K562 (cell line): ENCODE results near the gene CPLANE2. TPM values are rescaled to one million over a fixed set of nuclear protein-coding genes. Genes with fewer than 3 reads are reported as not detected.

Experiments used
- ATAC-seq: fragments of 200-7000 bp; cut with Tn5 transposase; 3 replicates; pipeline ENCODE4 v1.9.1; 2020; ENCODE audit warnings: moderate library complexity
- BruUV-seq: library from RNA; stranded (reverse); fragments of 400-500 nt; replicated peaks from 2 replicates; lab custom pipeline; 2021; lab: Mats Ljungman, UMichigan
- CTCF ChIA-PET: fragments of 300-600 bp; formaldehyde crosslinking; extraction: SDS; loops from one replicate; lab custom pipeline; 2021; ENCODE audit warnings: low intra/inter-chr PET ratio; lab: Yijun Ruan, JAX
- POLR2A ChIA-PET: fragments of 300-600, 350-650 bp; sonication (Branson Sonifier 250); formaldehyde crosslinking; extraction: SDS; loops from one replicate; lab custom pipeline; 2021; ENCODE audit warnings: antibody characterized with exemption, inconsistent platforms; lab: Yijun Ruan, JAX
- DNase-seq, 4 experiments: peaks; one replicate each; pipeline versions ENCODE4 v3.0.0 to v3.0.0-alpha.2; 2011 to 2018; ENCODE audit warnings: low spot score in 3 of 4, mixed read lengths in 3 of 4; ENCODE audit errors: extremely low read depth in 1 of 4
- FAIRE-seq: peaks from 2 replicates; lab custom pipeline; 2011; peaks lifted over from hg19 to GRCh38; lab: Jason Lieb, UNC
- H2AFZ ChIP-seq: 2 replicates; pipeline ENCODE4 v1.6.0; 2011; ENCODE audit warnings: low read depth, low read length, control low read depth, inconsistent platforms
- H3K27ac ChIP-seq: fragments of 200-600 bp; 3 replicates; pipeline ENCODE4 v1.8.0; 2011; ENCODE audit warnings: low read depth, mild to moderate bottlenecking, control low read depth, inconsistent platforms, low read length, moderate library complexity, mixed read lengths; ENCODE audit errors: extremely low read depth
- H3K27me3 ChIP-seq, 2 experiments: fragments of 300-600 bp in 1 of 2; 2 replicates in 1 of 2; 3 replicates in 1 of 2; pipeline versions ENCODE4 v1.6.0 to v1.8.0; 2011; ENCODE audit warnings: inconsistent platforms in 2 of 2, low read length in 2 of 2, mild to moderate bottlenecking in 1 of 2, mixed read lengths in 1 of 2, moderate library complexity in 1 of 2; ENCODE audit not compliant: control insufficient read depth in 2 of 2, insufficient read depth in 2 of 2
- H3K36me3 ChIP-seq: fragments of 300-600 bp; 3 replicates; pipeline ENCODE4 v1.8.0; 2011; ENCODE audit warnings: mild to moderate bottlenecking, low read length, inconsistent platforms; ENCODE audit not compliant: control insufficient read depth, insufficient read depth
- H3K4me1 ChIP-seq, 2 experiments: fragments of 200-600 bp in 1 of 2; replicated peaks in 1 of 2; 2 replicates in 1 of 2; 3 replicates in 1 of 2; pipeline versions ENCODE4 v1.5.1 to v1.8.0; 2011; ENCODE audit warnings: inconsistent platforms in 2 of 2, low read length in 2 of 2, mild to moderate bottlenecking in 1 of 2, mixed read lengths in 1 of 2, moderate library complexity in 1 of 2; ENCODE audit not compliant: control insufficient read depth in 2 of 2, insufficient read depth in 2 of 2
- H3K4me2 ChIP-seq: 2 replicates; pipeline ENCODE4 v1.6.1; 2011; ENCODE audit warnings: low read length, control low read depth, inconsistent platforms, mixed read lengths; ENCODE audit not compliant: insufficient read depth
- H3K4me3 ChIP-seq: fragments of 200-600 bp; sonication (generic), shearing (Covaris generic); 2 replicates; pipeline ENCODE4 v1.5.1; 2016; ENCODE audit warnings: control low read depth, inconsistent platforms
- H3K79me2 ChIP-seq: fragments of 200-600 bp; 3 replicates; pipeline ENCODE4 v1.8.0; 2011; ENCODE audit warnings: low read length, inconsistent platforms; ENCODE audit not compliant: control insufficient read depth, insufficient read depth
- H3K9ac ChIP-seq, 2 experiments: 2 replicates each; pipeline versions ENCODE4 v1.6.0 to v1.6.1; 2011; ENCODE audit warnings: low read depth in 2 of 2, low read length in 2 of 2, control low read depth in 1 of 2, inconsistent platforms in 1 of 2, mild to moderate bottlenecking in 1 of 2, mixed read lengths in 1 of 2; ENCODE audit not compliant: insufficient read depth in 1 of 2
- H3K9me1 ChIP-seq: one replicate; pipeline ENCODE4 v1.6.0; 2011; ENCODE audit warnings: inconsistent platforms, mild to moderate bottlenecking, low read length, moderate library complexity; ENCODE audit not compliant: control insufficient read depth, insufficient read depth
- H3K9me3 ChIP-seq: replicated peaks from 2 replicates; pipeline ENCODE4 v1.5.1; 2011; ENCODE audit warnings: low read depth, low read length, inconsistent platforms; ENCODE audit not compliant: control insufficient read depth, insufficient read depth
- H4K20me1 ChIP-seq: replicated peaks from 2 replicates; pipeline ENCODE4 v1.6.1; 2011; ENCODE audit warnings: low read length, inconsistent platforms, mixed read lengths; ENCODE audit not compliant: control insufficient read depth, insufficient read depth
- CCNT2 ChIP-seq: IDR thresholded peaks from 2 replicates; pipeline ENCODE4 v1.6.1; 2011; ENCODE audit warnings: borderline replicate concordance, low read depth, mild to moderate bottlenecking, moderate library complexity, mixed read lengths, low read length; ENCODE audit not compliant: insufficient read length; ENCODE audit errors: extremely low read depth
- CEBPB ChIP-seq: fragments of 450-650 bp; IDR thresholded peaks from 2 replicates; pipeline ENCODE4 v1.6.1; 2016; ENCODE audit warnings: missing genetic modification characterization, missing compliant biosample characterization
- CHD1 ChIP-seq: fragments of 200-600 bp; sonication (generic); IDR thresholded peaks from one replicate; pipeline ENCODE4 v1.6.1; 2012; ENCODE audit warnings: mild to moderate bottlenecking, moderate library complexity, low read length, inconsistent platforms
- HEY1 ChIP-seq: fragments of 250-450 bp; sonication (Bioruptor Pico); IDR thresholded peaks from 2 replicates; pipeline ENCODE4 v1.5.0; 2020; ENCODE audit warnings: mild to moderate bottlenecking, moderate library complexity, borderline replicate concordance
- NUFIP1 ChIP-seq: fragments of 450-650 bp; IDR thresholded peaks from 2 replicates; pipeline ENCODE4 v1.6.1; 2018; ENCODE audit not compliant: partially characterized antibody
- OTX1 ChIP-seq: fragments of 450-650 bp; formaldehyde crosslinking; IDR thresholded peaks from 2 replicates; pipeline ENCODE4 v1.4.0; 2022; ENCODE audit warnings: mild to moderate bottlenecking
- PRPF4 ChIP-seq: fragments of 200-400 bp; formaldehyde crosslinking; IDR thresholded peaks from one replicate; pipeline ENCODE4 v1.6.1; 2017; ENCODE audit warnings: low read length, low read depth, mild to moderate bottlenecking; ENCODE audit not compliant: insufficient read depth, poor library complexity, severe bottlenecking
- SAFB ChIP-seq: fragments of 200-400 bp; formaldehyde crosslinking; IDR thresholded peaks from 2 replicates; pipeline ENCODE4 v1.6.1; 2017; ENCODE audit warnings: low read depth, low read length, borderline replicate concordance
- SRSF1 ChIP-seq: fragments of 200-400 bp; formaldehyde crosslinking; IDR thresholded peaks from 2 replicates; pipeline ENCODE4 v1.6.1; 2017; ENCODE audit warnings: mild to moderate bottlenecking, low read depth, low read length, moderate library complexity
- TBL1XR1 ChIP-seq, 2 experiments: IDR thresholded peaks; 2 replicates each; pipeline ENCODE4 v1.6.1; 2012; ENCODE audit warnings: improper control_type of control experiment in 2 of 2, low read length in 2 of 2, mild to moderate bottlenecking in 1 of 2
- ZBTB8A ChIP-seq: fragments of 450-650 bp; IDR thresholded peaks from 2 replicates; pipeline ENCODE4 v1.6.1; 2018; ENCODE audit warnings: mild to moderate bottlenecking, moderate library complexity; ENCODE audit not compliant: partially characterized antibody
- ZKSCAN8 ChIP-seq: fragments of 200-800 bp; sonication (Bioruptor generic); IDR thresholded peaks from 2 replicates; pipeline ENCODE4 v1.6.1; 2016; ENCODE audit warnings: missing genetic modification characterization, missing compliant biosample characterization
- WGBS: fragments of 100-300 bp; shearing (Covaris generic); methylation state at CpG from one replicate; pipeline ENCODE4 v1.1.6; 2016; ENCODE audit warnings: low coverage, mixed read lengths; ENCODE audit not compliant: insufficient coverage; ENCODE audit errors: missing lambda C conversion rate; 5-methylcytosine and 5-hydroxymethylcytosine counted together
- in situ Hi-C: fragments of 300-500 bp; cut with MboI; formaldehyde crosslinking; loops from 4 replicates; pipeline ENCODE4 v1.15.0; 2018; ENCODE audit warnings: inconsistent platforms, mixed read lengths
- intact Hi-C: fragments of 100-400 bp; cut with micrococcal nuclease; formaldehyde crosslinking; loops from 2 replicates; pipeline ENCODE4 v1.14.2; 2022
- polyA plus RNA-seq, 8 experiments: library from polyadenylated mRNA; depleted of rRNA in 4 of 8; stranded (reverse) in 5 of 8; unstranded in 3 of 8; fragments of >200 nt; fragmentation: Nextera tagmentation in 2 of 8; fragmentation: Illumina TruSeq in 1 of 8; extraction: Ambion mirVana in 2 of 8; extraction: Trizol in 1 of 8; gene quantifications; 2 replicates each; pipeline versions ENCODE4 v1.2.1 to v1.2.3, GENCODE V29; 2011 to 2014; ENCODE audit warnings: inconsistent platforms in 1 of 8, missing spikeins in 1 of 8
- total RNA-seq, 7 experiments: library from RNA; depleted of rRNA in 6 of 7; stranded (reverse); fragments of >200 nt in 6 of 7; fragmentation: Illumina TruSeq in 2 of 7; extraction: Trizol in 2 of 7; gene quantifications; 2 replicates each; pipeline versions ENCODE4 v1.2.1 to v1.2.3, GENCODE V29; 2011 to 2021; ENCODE audit warnings: low replicate concordance in 1 of 7
- TF ChIP-seq, protein P1 (sequence below): fragments of 250-450 bp; sonication (Bioruptor Pico); IDR thresholded peaks from 2 replicates; pipeline ENCODE4 v1.4.0; 2020; ENCODE audit warnings: mild to moderate bottlenecking
- TF ChIP-seq, protein P2 (sequence below): sonication (generic); formaldehyde crosslinking; IDR thresholded peaks from 2 replicates; pipeline ENCODE4 v1.8.0; 2022; ENCODE audit warnings: mild to moderate bottlenecking, missing genetic modification reagents
- TF ChIP-seq, protein P3 (sequence below): fragments of 250-450 bp; sonication (Bioruptor Pico); IDR thresholded peaks from 2 replicates; pipeline ENCODE4 v1.8.0; 2022; ENCODE audit warnings: moderate library complexity, mild to moderate bottlenecking, inconsistent platforms

Gene CPLANE2
- total and polyA plus RNA-seq, 9 of the 15 experiments (the other 6 are each of a cell fraction or from before 2014, with no cell fraction given): 0.17 to 20.9 (median 8.1) TPM

DNA sequence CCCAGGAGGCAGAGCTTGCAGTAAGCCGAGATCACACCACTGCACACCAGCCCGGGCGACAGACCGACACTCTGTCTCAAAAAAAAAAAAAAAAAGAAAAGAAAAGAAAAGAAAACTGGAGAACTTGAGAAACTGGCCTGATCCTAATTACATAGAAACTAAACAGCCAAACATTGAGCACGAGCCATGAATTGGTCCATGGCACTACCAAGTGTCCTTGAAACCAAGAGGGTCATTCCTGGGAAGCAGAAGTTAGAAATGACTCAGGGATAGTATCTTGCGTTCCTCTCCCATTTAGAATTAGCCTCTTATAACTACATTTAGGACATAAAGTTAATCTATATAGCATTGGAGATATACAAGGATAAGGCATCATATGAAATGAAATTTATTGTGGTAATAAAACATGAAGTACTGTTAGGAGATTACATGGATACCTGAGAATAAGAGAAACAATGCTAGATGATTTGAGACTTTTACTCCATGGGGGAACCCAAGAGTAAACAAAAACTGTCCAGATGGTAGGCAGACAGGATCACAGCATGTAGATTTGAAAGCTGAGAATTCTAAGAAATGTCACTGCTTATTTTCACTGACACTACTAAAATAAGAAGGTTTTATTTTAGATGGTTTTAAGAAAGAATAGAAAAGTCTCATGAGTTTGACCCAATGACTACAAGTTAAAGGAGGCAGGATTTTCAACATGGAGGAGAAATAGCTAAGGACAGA, 39.5 kb upstream of the CPLANE2 start:
- no peak overlapping the region for H3K27ac ChIP-seq
- ATAC-seq: no peak
- H3K79me2 ChIP-seq: no peaks in the 10 kb centered on the region
- H3K9me1 ChIP-seq: no peaks in the 10 kb centered on the region
- peaks cover 6% of the 10 kb centered on the region; the same call in 2 of the 3 replicates for H3K36me3 ChIP-seq
- no peaks in the 10 kb centered on the region for H4K20me1 ChIP-seq
- no peaks in the 10 kb centered on the region; a peak in 1 of 5 replicates for H3K4me1 ChIP-seq
- no peak for DNase-seq
- no peak overlapping the region for H3K9ac ChIP-seq
- FAIRE-seq: no peak
- POLR2A ChIA-PET: interaction anchor here (0.5 kb wide), 1 partner anchor 200 kb away, joined by 3 read pairs; no protein-coding TSS in a partner anchor
- no peak for TF ChIP-seq ZKSCAN8 (CRISPR knock-in tag)
- TF ChIP-seq, protein P1, sequence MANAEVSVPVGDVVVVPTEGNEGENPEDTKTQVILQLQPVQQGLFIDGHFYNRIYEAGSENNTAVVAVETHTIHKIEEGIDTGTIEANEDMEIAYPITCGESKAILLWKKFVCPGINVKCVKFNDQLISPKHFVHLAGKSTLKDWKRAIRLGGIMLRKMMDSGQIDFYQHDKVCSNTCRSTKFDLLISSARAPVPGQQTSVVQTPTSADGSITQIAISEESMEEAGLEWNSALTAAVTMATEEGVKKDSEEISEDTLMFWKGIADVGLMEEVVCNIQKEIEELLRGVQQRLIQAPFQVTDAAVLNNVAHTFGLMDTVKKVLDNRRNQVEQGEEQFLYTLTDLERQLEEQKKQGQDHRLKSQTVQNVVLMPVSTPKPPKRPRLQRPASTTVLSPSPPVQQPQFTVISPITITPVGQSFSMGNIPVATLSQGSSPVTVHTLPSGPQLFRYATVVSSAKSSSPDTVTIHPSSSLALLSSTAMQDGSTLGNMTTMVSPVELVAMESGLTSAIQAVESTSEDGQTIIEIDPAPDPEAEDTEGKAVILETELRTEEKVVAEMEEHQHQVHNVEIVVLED (CRISPR knock-in tag): no peak
- TF ChIP-seq TBL1XR1 (IDR thresholded peaks at IDR 0.05; ENCODE audit: low read length in 2 of 2): no peak
- no peak for TF ChIP-seq SAFB
- no peak for TF ChIP-seq PRPF4
- TF ChIP-seq, protein P2, sequence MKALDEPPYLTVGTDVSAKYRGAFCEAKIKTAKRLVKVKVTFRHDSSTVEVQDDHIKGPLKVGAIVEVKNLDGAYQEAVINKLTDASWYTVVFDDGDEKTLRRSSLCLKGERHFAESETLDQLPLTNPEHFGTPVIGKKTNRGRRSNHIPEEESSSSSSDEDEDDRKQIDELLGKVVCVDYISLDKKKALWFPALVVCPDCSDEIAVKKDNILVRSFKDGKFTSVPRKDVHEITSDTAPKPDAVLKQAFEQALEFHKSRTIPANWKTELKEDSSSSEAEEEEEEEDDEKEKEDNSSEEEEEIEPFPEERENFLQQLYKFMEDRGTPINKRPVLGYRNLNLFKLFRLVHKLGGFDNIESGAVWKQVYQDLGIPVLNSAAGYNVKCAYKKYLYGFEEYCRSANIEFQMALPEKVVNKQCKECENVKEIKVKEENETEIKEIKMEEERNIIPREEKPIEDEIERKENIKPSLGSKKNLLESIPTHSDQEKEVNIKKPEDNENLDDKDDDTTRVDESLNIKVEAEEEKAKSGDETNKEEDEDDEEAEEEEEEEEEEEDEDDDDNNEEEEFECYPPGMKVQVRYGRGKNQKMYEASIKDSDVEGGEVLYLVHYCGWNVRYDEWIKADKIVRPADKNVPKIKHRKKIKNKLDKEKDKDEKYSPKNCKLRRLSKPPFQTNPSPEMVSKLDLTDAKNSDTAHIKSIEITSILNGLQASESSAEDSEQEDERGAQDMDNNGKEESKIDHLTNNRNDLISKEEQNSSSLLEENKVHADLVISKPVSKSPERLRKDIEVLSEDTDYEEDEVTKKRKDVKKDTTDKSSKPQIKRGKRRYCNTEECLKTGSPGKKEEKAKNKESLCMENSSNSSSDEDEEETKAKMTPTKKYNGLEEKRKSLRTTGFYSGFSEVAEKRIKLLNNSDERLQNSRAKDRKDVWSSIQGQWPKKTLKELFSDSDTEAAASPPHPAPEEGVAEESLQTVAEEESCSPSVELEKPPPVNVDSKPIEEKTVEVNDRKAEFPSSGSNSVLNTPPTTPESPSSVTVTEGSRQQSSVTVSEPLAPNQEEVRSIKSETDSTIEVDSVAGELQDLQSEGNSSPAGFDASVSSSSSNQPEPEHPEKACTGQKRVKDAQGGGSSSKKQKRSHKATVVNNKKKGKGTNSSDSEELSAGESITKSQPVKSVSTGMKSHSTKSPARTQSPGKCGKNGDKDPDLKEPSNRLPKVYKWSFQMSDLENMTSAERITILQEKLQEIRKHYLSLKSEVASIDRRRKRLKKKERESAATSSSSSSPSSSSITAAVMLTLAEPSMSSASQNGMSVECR (CRISPR knock-in tag): no peak
- TF ChIP-seq, protein P3, sequence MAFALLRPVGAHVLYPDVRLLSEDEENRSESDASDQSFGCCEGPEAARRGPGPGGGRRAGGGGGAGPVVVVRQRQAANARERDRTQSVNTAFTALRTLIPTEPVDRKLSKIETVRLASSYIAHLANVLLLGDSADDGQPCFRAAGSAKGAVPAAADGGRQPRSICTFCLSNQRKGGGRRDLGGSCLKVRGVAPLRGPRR (CRISPR knock-in tag): no peak
- TF ChIP-seq HEY1: no peak
- TF ChIP-seq SRSF1: no peak
- TF ChIP-seq ZBTB8A: no peak
- TF ChIP-seq NUFIP1: no peak
- no peak for TF ChIP-seq OTX1 (CRISPR knock-in tag)
- TF ChIP-seq CHD1: no peak
- no peak for TF ChIP-seq CCNT2
- no peak for TF ChIP-seq CEBPB (tag)
- CTCF ChIA-PET: no interaction called here
- no peaks in the 10 kb centered on the region for H3K9me3 ChIP-seq
- 91% methylated on average over 6 of the region's 6 CpGs for WGBS
- no peak overlapping the region for H3K4me3 ChIP-seq
- no peak overlapping the region for H2AFZ ChIP-seq
- H3K27me3 ChIP-seq: no peaks in the 10 kb centered on the region
- in situ Hi-C loops: no loop called here
- intact Hi-C loops: no loop called here
- H3K4me2 ChIP-seq: no peak overlapping the region
- no TSS peak for BruUV-seq
